HG03558 (cell line): ENCODE data around the gene DCAF10.
"Not testable (repeated sequence)": the region's sequence is repeated elsewhere in the genome, so short reads cannot be mapped to it uniquely, and the experiment has no call there.

Source experiments
- ATAC-seq: cut with Tn5 transposase; IDR thresholded peaks from one replicate; pipeline ENCODE4 v1.9.1; 2021; ENCODE audit warnings: moderate number of reproducible peaks; ENCODE audit not compliant: unreplicated experiment; ENCODE audit errors: extremely low read depth

The DCAF10 gene

GRCh38 chr9:37856551-37856950, 56.0 kb downstream of the DCAF10 start:
- ATAC-seq: no peak

DNA sequence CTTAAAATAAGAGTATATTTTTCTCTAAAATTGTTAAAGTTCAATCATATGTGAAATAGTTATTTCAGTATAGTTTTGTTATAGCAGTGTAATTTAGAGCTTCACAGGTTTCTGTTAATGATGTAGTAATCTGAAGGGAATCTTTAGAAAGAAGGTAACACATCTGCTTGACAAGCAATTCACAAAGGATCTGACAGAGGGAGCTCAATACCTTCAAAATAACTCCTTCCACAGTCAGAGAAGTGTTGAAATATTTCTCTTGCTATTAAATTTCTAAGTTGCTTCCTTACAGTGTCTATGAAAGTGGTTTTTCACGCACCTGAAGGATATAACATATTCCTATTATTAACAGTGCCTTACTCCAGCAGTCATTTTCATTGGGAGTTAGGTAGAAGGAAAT, 58.4 kb downstream of the DCAF10 start:
- no peak for ATAC-seq

DNA sequence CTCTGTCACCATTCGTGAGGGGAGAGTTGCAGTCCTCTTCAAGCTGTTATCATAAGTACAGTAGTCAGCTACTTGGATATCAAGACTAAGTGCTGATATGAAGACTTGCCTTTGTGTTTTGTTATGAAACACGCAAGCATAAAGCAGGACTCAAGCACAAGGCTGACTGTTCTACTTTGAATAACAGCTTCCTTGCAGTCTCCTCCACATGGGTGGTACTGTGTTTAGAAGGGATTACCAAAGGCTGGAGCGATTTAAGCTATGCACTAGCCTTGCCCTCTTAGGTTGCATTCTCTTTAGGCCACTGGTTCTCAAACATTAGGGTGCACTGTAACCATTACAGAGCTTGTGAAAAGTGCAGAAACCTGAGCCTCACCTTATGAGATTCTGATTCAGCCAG, 61.9 kb downstream of the DCAF10 start:
- no peak for ATAC-seq

DNA sequence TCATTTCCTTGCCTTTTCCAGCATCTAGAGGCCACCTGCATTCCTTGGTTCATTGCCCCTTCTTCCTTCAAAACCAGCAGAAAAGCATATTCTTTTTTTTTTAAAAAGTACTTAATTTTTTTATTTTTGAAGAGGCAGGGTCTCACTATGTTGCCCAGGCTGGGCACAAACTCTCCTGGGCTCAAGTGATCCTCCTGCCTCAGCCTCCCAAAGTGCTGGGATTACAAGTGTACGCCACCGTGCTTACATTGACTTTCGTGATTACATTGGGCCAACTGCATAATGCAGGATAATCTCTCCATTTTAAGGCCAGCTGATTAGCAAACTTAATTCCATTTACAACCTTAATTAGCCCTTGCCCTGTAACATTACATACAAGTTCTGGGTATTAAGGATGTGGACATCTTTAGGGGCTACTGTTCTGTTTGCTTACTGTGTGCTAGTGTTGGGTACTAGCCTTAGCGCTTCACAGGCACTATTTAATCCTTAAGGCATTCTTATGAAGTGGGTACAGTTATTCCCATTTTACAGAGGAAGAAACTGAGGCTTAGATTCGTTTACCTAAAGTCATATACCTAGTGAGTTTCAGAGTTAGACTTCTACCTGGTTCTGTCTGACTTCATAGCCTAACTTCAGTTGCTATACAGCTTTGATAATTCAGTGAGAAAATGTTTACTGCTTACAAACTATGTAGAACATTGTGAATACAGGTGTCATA, 69.6 kb downstream of the DCAF10 start:
- no peak for ATAC-seq

DNA sequence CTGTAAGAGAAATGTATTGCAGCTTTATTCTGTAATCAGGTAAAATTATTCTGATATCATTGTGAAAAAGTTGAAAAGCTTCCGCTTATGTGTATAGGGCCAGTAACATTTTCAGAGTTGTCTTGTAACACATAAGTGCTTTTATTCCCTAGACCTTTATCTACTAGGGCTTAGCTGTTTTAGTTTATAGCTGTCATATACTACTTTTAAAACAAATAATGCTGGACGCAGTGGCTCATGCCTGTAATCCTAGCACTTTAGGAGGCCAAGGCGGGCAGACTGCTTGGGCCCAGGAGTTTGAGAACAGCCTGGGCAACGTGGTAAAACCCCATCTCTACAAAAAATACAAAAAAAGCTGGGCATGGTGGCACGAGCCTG, 70.2 kb downstream of the DCAF10 start:
- no peak for ATAC-seq

DNA sequence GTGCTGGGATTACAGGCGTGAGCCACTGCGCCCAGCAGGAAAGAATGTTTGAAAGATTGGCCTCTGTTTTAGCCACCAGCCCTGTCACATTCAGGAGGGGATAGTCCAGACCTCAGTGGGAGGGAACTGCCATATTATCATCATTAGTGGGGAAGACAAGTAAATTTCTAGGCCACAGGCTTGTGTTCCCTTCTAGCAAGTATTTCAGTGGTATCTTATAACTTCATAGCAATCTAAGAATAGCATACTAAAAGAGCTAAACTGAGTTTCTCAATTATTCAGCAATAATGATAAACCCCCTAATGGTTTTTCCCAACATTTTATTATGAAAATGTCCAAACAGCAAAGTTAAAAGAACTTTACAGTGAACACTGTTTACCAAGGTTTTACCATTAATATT, 73.4 kb downstream of the DCAF10 start:
- ATAC-seq: no peak

DNA sequence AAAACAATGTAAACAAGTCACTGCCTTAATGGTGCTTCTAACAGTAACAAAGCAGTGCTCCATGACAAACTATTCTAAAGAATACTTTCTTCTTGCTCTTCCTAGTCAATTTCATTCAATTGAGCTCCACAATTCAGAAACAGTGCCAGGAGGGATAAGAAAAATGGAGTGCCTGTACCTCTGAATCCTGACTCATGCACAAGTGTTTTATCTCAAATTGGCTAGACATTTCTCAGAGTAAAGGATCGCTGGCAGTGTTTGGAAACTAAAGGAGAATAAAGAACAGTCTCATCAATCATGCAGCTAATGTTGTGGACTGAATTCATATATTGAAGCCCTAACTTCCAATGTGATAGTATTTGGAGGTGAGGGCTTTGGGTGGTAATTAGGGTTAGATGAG, 75.8 kb downstream of the DCAF10 start:
- ATAC-seq: no peak

GRCh38 chr9:37880916-37881479, 80.4 kb downstream of the DCAF10 start:
- ATAC-seq: no peak

- not testable (repeated sequence) for ATAC-seq
Observed at GRCh38 chr9:37887977-37888583, 87.5 kb downstream of the DCAF10 start.

GRCh38 chr9:37889536-37889935, 88.9 kb downstream of the DCAF10 start:
- ATAC-seq: no peak

- ATAC-seq: not testable (repeated sequence)
Observed at GRCh38 chr9:37891042-37891441, 90.4 kb downstream of the DCAF10 start.

DNA sequence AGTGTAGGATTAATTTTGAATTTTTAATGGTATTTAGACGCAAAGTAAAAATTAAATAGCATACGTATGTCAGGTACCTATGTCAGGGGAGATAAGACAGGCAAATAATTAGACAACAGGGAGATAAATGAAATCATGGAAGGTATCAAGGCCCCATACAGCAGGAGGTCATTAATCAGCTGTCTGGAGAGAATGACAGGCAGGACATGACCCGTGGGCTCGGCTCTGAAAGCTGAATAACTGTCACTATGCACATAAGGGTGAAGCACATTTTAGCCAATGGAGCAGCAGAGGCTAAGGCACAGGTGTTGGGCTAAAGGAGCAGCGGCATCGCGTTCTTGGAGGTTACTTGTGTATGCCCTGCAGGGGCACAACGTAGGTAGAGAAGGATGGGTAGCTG, 91.5 kb downstream of the DCAF10 start:
- ATAC-seq: no peak

DNA sequence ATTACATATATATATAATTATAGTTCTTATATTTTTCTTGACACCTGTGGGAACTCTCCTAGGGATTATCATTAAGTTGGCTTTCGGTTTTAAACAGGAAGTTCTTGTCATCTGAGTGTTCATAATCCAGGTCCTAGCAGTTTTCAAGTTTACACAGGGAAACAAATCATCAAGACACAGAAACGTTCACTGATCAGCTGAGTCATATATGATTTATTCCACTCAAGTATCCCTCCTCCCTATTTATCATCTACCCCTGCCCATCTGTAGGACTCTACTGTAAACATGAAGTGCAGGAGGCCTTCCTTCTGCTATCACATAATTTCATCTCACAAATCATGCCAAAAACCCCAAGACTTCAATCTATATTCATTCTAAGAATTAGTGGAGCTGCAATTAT, 97.1 kb downstream of the DCAF10 start:
- ATAC-seq: no peak

DNA sequence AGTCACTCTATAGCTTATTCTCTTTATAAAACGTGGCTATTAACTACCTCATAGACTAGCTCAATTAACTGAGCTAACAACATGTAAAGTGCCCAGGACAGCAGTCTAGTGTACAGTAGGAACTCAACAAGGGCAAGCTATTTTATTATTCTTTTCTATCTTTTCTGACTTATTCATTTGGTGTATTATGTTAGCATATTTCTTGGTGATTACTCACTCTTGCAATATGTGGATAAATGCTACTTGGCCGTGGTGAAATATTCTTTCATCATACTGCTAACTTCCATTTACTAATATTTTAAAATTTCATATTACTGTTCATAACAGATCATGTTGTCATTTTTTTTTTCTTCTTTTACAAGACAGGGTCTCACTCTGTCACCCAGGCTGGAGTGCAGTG, 98.4 kb downstream of the DCAF10 start:
- ATAC-seq: no peak

DNA sequence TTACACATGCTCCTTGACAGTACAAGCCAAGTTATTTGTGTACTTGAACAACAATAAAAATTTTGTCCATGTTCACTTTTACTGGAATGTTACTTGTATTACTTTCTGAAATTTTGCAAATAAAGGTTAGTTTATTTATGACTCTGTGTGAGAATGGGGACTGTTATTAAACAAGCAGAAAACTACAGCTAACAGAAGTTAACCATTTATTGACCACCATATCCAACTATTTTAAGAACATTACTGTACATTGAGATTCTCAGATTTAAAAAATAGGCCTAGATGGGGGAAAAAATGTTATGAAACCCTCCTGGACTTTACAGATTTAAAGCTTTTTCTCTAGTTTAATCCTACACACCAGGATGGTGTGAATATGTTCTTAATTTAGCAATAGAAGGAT, 101.5 kb downstream of the DCAF10 start:
- no peak for ATAC-seq

GRCh38 chr9:37902796-37903646, 102.4 kb downstream of the DCAF10 start:
- no peak for ATAC-seq

GRCh38 chr9:37903647-37904444, 103.2 kb downstream of the DCAF10 start, which contains the start of gene SLC25A51:
SLC25A51 (minus strand) TSS chr9:37904127; CDS start chr9:37888550, 15,577 bp downstream.
- peak; percentile 75 for ATAC-seq

DNA sequence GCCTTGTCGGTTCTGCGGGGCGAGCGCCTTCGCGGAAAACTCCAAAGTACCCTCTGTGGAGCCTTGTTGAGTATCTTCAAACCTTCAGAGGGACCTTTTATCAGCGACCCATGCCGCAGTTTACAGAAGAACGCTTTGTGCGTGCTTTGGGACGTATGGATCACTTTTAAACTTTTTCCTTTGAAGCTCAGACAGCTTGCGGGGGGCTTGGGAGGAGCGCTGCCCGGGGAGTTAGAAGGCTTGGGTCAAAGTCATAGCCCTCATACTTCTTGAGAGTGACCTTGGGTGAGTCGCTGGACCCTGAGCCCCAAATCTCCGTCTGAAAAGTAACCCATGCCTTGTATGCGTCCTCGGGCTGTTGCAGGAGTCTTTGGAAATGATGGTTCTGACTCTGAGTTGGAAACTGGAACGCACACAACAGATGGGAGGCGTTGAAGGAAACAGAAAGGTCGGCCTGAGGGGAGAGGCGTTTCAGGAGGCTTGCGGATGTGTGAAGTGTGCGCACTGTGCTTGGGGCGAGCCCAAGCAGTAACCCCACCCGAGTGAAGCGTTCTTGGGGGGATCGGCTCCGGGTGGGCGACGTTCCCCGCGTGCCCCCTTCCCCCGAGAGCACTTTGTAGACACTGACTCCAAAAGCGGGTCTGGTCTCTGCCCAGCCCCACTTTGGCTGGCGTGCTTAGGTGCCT, 104.0 kb downstream of the DCAF10 start:
- no peak for ATAC-seq

DNA sequence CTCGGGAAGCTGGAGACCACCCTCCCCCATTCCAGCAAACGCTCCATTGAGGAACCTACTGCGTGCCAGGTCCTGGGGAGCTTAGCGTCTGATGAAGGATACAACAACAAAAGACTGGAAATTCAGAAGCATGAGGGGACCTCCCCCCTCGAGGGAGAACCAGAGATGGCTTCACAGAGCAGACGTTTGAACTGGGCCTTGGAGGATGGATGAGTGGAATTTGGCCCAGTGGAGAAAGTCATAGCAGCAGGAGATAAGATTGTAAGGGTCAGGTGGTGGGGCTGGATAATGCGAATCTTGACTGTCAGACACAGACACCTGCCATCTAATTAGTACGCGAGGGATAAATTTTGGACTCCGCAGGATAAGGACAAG, 104.5 kb downstream of the DCAF10 start:
- no peak for ATAC-seq

- no peak for ATAC-seq
Observed at GRCh38 chr9:37905776-37906175, 105.2 kb downstream of the DCAF10 start.
